Measurements from ENCODE around the gene HSDL2.
"Not testable (repeated sequence)": the region's sequence is repeated elsewhere in the genome, so short reads cannot be mapped to it uniquely, and the experiment has no call there.

The HSDL2 gene

GRCh38 chr9:112403614-112404201 lies 23.8 kb downstream of the HSDL2 start:
- no peak for DNase-seq

- DNase-seq, result no peak
Measured at GRCh38 chr9:112404508-112404932, 24.6 kb downstream of the HSDL2 start.

- no peak for DNase-seq
Measured at GRCh38 chr9:112408275-112408674, 28.4 kb downstream of the HSDL2 start.

DNA sequence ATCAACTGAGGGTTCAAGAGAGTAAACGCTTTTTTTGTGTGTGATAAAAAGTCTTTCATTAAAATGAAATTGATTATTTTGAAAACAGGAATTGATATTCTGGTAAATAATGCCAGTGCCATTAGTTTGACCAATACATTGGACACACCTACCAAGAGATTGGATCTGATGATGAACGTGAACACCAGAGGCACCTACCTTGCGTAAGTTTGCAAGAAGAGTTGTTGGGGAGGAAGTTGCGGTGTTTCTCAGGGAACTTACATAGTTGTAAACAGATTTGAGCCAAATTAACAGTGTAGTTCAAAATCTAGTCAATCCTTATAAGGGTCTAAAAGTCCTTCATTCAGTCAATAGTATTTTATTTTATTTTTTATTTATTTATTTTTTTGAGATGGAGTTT lies 28.9 kb downstream of the HSDL2 start:
- no peak for DNase-seq

- no peak for DNase-seq
Measured at GRCh38 chr9:112409758-112410157, 29.9 kb downstream of the HSDL2 start.

GRCh38 chr9:112411626-112412027 lies 31.7 kb downstream of the HSDL2 start:
- DNase-seq, result no peak

- DNase-seq, result not testable (repeated sequence)
Measured at GRCh38 chr9:112413728-112414127, 33.8 kb downstream of the HSDL2 start.

GRCh38 chr9:112420208-112420607 lies 40.3 kb downstream of the HSDL2 start:
- no peak for DNase-seq

DNA sequence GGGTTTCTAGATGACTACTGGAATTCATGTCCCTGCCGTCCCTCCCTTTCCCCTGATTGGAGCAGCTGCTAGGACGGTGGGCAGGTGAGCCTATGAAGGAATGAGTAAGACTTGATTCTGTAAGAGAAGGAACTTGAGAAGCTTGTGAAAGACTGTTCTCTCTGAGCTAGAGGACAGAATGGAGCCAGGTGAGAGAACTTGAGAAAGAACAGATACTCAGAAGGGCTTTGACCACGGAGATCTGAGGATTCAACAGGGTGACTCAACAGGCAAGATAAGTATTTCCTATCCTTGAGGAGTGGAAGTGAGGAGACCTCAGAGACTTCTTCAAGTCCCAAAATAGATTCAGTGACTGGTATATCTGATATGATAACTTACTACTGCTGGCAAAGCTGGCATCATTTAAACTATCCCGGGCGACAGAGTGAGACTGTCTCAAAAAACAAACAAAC lies 41.9 kb downstream of the HSDL2 start:
- no peak for DNase-seq

DNA sequence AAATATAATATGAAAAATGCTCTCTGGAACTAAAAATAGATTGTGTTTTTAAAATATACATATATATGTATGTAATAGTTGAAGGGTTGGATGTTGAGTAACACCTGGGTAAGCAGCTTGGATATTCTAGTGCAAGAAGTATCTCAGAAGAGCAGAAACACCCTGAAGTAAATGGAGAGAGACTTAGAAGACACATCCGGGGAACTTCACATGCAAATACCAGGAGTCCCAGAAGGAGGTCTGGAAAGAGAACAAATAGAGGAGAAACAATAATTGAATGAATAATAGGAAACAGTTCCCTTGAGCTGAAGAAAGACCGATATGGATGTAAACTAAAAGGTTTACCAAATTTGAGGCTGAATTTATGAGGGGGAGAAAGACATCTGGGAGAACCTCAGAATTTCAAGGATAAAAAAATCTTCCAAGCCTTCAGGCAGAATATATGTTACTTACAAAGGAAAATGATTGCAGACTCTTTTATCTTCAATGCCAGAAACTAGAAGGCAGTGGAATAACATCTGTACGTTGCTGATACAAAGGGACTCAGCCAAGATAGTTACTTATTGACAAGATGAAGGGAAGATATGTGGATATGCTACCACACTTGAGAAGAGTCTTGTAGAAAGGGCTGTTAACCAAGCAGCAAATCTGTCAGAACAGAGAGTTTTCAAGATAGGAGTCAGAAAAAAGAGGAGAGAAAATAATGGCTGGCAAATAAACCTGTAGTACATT lies 42.7 kb downstream of the HSDL2 start:
- no peak for DNase-seq

DNA sequence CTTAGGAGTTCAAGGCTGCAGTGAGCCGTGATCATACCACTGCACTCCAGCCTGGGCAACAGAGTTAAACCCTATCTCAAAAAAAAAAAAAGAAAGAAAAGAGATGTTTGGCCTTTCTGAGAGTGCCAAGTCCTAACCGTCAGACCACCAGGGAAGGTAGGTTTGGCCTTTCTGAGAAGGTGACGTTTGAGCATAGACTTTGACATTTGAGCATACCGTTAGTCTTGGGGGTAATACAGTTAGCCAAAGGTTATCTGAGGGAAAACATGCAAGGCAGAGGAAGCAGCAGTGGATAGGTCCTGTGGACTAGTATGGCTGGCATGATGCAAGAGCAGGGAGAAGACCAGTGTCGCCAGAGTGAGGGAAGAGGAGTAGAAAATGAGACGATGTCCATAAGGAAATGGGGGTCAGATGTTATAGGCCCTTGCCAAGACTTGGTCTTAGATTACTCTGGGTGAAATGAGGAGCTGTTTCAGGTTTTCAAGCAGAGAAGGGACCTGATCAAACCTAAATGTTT lies 50.2 kb downstream of the HSDL2 start:
- no peak for DNase-seq

DNA sequence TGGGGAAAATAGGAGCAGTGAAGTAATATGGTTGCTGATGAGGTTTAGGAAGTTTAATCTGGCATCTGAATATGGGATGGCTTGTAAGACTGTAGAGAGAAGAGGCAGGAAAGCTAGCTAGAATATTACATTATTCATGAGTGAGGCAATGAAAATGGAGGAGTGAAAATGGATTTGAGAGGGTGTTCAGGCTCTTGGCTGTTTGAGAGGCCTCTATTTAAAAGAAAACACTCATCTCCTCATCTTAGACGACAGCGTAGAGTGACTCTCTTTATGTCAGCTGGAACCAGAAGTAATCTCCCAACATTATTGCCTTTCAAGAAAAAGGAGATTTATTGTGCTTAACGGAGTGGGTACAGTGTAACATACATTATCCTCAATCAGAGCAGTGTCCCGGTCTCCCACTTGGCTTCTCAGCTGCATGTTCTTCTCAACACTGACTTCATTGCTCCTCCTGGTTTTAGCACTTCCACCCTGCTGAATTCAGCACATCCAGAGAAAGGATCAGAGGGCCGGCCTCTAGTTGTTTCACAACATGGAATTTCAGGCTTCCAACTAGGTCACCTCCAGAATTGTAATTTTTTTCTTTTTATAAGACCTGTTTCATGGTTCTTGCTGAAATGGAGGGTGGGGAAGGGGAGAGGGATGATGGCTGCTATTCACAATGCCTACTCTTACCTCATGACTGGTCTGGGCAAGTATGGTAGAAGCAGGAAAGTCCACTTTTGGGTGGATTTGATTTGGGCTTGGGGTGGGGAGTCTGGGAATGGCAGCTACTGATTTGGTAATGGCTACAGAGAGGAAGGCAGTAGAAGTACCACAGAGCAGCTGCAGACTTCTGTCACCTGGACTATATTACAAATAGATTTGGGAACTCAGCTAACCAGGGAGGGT lies 53.8 kb downstream of the HSDL2 start:
- DNase-seq, result no peak

GRCh38 chr9:112434487-112434886 lies 54.6 kb downstream of the HSDL2 start:
- DNase-seq, result no peak

DNA sequence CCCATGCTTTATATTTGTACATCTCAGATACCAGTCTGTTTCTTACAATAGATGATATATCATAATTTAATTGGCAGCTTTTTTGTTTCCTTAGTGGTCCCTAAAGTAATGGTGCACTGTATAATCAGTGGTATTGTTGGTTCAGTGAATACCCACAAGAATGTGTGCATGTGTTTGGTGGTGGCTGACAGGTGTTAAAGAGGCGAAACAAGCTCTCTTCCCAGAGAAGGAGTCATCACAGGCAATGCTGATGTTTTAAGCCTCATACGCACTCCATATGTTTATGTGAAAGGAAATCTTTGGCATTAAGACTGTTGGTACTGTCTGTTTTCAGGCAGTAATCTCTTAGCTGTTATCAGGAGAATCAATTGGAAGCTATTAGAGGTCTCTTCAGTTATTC lies 57.5 kb downstream of the HSDL2 start:
- no peak for DNase-seq

- no peak for DNase-seq
Measured at GRCh38 chr9:112439171-112439570, 59.3 kb downstream of the HSDL2 start.

- DNase-seq, result no peak
Measured at GRCh38 chr9:112439825-112440224, 59.9 kb downstream of the HSDL2 start.

DNA sequence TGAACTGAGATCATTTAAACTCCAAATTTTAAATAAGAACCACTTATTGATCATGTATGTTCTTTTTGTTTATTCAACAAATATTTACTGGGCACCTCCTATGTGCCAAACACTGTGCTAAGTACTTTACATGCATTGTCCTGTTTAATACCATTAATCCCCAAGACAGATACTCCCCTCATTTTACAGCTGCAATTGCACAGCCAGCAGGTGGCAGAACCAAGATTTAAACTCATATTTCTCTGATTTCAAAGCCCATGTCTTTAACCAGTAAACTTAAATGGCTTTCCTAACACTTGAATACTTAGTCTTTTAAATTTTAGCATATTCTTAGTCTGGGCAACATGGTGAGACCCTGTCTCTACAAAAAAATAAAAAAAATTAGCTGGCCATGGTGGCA lies 63.3 kb downstream of the HSDL2 start:
- no peak for DNase-seq

DNA sequence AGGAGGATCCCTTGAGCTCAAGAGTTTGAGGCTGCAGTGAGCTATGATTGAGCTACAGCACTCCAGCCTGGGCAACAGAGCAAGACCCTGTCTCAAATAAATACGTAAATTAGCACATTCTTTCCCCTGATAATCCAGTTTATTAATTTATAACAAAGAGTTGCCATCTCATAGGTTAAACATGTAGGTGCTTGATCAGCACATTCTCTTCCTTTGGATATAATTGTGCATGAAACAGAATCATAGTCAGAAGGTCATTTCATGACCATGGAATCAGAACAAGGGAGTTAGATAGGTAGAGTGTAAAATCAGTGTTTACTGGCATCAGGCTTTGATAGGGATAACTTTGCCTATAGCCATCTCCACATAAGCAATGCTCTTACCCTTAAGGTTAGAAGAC lies 63.7 kb downstream of the HSDL2 start:
- no peak for DNase-seq

- DNase-seq, result no peak
Measured at GRCh38 chr9:112445196-112445595, 65.3 kb downstream of the HSDL2 start.

- DNase-seq, result no peak
Measured at GRCh38 chr9:112446080-112446479, 66.2 kb downstream of the HSDL2 start.

DNA sequence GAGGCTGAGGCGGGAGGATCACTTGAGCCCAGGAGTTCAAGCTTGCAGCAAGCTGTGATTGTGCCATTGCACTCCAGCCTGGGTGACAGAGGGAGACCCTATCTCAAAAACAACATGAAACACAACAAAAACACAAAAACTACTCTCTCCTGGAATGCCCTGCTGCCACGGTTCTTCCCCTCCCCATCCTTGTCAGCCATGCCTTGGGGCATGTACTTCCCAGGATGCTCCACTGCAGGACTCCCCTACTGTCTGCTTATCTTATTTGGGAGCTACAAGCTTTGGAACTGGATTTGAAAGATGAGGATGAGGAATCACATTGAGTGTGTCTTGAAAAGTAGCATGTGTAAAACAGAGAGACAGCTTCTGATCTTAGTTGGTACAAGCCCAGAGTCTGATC lies 66.6 kb downstream of the HSDL2 start:
- no peak for DNase-seq

DNA sequence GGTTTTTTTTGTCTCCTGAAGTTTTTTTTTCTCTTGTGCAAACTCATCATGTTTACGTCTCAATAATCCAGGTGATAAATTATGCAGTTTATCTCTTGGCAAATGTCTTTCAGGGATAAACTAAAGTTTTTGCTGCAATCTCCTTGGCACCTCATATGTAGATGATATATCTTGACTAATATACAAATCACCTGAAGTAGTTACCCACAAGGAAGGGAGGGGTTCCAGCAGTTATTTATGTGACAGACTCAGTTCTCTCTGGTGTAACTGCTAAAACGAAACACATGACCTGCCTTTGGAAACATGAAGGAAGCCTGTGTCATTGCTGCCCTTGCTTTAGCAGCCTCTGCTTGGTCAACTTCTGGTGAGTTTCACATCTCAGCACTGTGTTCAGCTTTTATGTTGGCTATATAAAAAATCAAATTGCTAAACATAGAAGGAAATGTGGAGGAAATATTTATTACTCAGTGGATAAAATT lies 67.4 kb downstream of the HSDL2 start:
- DNase-seq, result no peak

- DNase-seq, result no peak
Measured at GRCh38 chr9:112462855-112463254, 82.9 kb downstream of the HSDL2 start.

All from SIG-M5 (cell line).